Measurements from ENCODE around the gene CRTC3. TPM values are rescaled to one million over a fixed set of nuclear protein-coding genes. Genes with fewer than 3 reads are reported as not detected.

The CRTC3 gene
- total and polyA plus RNA-seq, 3 donors from 2014 or later = 47.1 to 125 (median 105) TPM

GRCh38 chr15:90609242-90610180 is 79.8 kb downstream of the CRTC3 start:
- 54 to 57% methylated on average over 5 of the region's 5 CpGs for WGBS, 2 donors
- intact Hi-C loops (cut with DNase I; ENCODE audit: low total_unique reads) = no loop called here
- peaks cover 3% of the 10 kb centered on the region for H3K36me3 ChIP-seq (ENCODE audit: low read depth, missing control alignments)
- H3K4me1 ChIP-seq = no peaks in the 10 kb centered on the region
- H3K4me3 ChIP-seq = no peak overlapping the region
- peak overlapping the region in 1 of 2 donors; percentile 45 for H3K27ac ChIP-seq
- no peaks in the 10 kb centered on the region for H3K9me3 ChIP-seq
- TF ChIP-seq, protein P1, sequence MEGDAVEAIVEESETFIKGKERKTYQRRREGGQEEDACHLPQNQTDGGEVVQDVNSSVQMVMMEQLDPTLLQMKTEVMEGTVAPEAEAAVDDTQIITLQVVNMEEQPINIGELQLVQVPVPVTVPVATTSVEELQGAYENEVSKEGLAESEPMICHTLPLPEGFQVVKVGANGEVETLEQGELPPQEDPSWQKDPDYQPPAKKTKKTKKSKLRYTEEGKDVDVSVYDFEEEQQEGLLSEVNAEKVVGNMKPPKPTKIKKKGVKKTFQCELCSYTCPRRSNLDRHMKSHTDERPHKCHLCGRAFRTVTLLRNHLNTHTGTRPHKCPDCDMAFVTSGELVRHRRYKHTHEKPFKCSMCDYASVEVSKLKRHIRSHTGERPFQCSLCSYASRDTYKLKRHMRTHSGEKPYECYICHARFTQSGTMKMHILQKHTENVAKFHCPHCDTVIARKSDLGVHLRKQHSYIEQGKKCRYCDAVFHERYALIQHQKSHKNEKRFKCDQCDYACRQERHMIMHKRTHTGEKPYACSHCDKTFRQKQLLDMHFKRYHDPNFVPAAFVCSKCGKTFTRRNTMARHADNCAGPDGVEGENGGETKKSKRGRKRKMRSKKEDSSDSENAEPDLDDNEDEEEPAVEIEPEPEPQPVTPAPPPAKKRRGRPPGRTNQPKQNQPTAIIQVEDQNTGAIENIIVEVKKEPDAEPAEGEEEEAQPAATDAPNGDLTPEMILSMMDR (IDR thresholded peaks at IDR 0.05) = no peak
- TF ChIP-seq POLR2A (IDR thresholded peaks at IDR 0.05) = no peak
- no peak for DNase-seq
- no peaks in the 10 kb centered on the region for H3K27me3 ChIP-seq

- no peak for DNase-seq
- no peaks in the 10 kb centered on the region for H3K27me3 ChIP-seq
- H3K4me3 ChIP-seq = no peak overlapping the region
- no peaks in the 10 kb centered on the region for H3K4me1 ChIP-seq
- no peaks in the 10 kb centered on the region for H3K9me3 ChIP-seq
- no peak for TF ChIP-seq POLR2A (IDR thresholded peaks at IDR 0.05)
- TF ChIP-seq, protein P1 (IDR thresholded peaks at IDR 0.05) = no peak
- WGBS, 2 donors = 56 to 63% methylated on average over 2 of the region's 2 CpGs
- intact Hi-C loops (cut with DNase I; ENCODE audit: low total_unique reads) = no loop called here
- peak overlapping the region in 1 of 2 donors; percentile 45 for H3K27ac ChIP-seq
- H3K36me3 ChIP-seq (ENCODE audit: low read depth, missing control alignments) = peaks cover 3% of the 10 kb centered on the region
Measured at GRCh38 chr15:90610190-90610589, 80.5 kb downstream of the CRTC3 start.

DNA sequence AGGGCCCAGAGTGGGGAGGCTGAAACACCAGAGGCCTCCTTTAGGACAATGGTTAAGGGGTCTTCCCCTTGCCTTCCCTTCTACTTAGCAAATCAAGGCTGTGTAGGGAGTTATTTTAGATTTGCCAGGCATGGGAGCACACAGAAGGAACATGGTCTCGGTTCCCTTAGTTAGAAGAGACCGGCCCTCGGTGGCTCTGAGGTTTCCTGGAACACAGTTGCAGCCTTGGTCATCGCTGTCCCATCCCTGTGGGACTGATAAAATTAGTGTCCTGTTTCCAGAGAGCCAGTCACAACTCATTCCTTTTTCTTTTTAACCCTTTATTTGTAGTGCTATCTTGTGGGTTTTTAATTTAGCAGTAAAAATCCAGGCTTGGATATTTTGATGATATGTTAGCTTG is 81.4 kb downstream of the CRTC3 start:
- no peaks in the 10 kb centered on the region for H3K27me3 ChIP-seq
- no peak overlapping the region for H3K27ac ChIP-seq
- H3K9me3 ChIP-seq = no peaks in the 10 kb centered on the region
- TF ChIP-seq POLR2A (IDR thresholded peaks at IDR 0.05) = no peak
- TF ChIP-seq, protein P1 (IDR thresholded peaks at IDR 0.05) = no peak
- no peak for DNase-seq
- no peak overlapping the region for H3K4me3 ChIP-seq
- intact Hi-C loops (cut with DNase I; ENCODE audit: low total_unique reads) = no loop called here
- 63 to 82% methylated on average over 4 of the region's 4 CpGs for WGBS, 2 donors
- peaks cover 3% of the 10 kb centered on the region for H3K36me3 ChIP-seq (ENCODE audit: low read depth, missing control alignments)
- no peaks in the 10 kb centered on the region for H3K4me1 ChIP-seq

DNA sequence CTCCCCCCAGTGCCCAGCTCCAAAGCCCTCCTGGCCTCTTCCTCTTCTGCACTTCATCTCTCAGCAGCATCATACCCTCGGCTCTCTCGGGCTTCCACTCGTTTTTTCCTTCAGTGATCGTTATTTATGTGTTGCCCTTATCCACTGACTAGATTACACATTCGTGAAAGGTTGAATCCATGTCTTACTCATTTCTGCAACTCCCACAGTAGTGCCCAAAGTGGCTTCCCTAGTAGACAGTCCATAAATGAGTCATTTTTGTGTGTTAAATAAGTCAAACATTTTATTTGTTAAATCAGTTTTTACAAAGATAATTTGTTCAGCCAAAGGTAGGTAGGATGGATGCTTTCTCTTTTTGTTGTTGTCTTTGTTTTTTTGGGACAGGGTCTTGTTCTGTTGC is 87.4 kb downstream of the CRTC3 start:
- H3K4me3 ChIP-seq = no peak overlapping the region
- no peaks in the 10 kb centered on the region for H3K9me3 ChIP-seq
- peaks cover 14% of the 10 kb centered on the region for H3K4me1 ChIP-seq
- TF ChIP-seq, protein P1 (IDR thresholded peaks at IDR 0.05) = no peak
- TF ChIP-seq POLR2A (IDR thresholded peaks at IDR 0.05) = no peak
- peak overlapping the region in 1 of 2 donors; percentile 76 for H3K27ac ChIP-seq
- no peak for DNase-seq
- no peaks in the 10 kb centered on the region for H3K36me3 ChIP-seq (ENCODE audit: low read depth, missing control alignments)
- intact Hi-C loops (cut with DNase I; ENCODE audit: low total_unique reads) = no loop called here
- 69 to 77% methylated on average over 5 of the region's 5 CpGs for WGBS, 2 donors
- H3K27me3 ChIP-seq = no peaks in the 10 kb centered on the region

Measured in testis (tissue), 3 donors.